GM13977 (cell line): ENCODE results near the gene RAP1GAP.

Experiments used
- DNase-seq: peaks from one replicate; pipeline ENCODE4 v3.0.0; 2012; ENCODE audit warnings: low spot score
- in situ Hi-C: fragments of 300-500 bp; cut with MboI; formaldehyde crosslinking; loops from one replicate; pipeline ENCODE4 v1.12.0; 2022; ENCODE audit warnings: low sequenced_read_pairs, low pct_unique_long_range_greater_than_20kb, mixed read lengths, inconsistent platforms; ENCODE audit not compliant: unreplicated experiment
- TF ChIP-seq, protein P1 (sequence below): IDR thresholded peaks from 2 replicates; pipeline ENCODE4 v1.5.1; 2012; ENCODE audit warnings: mild to moderate bottlenecking, control low read depth; ENCODE audit not compliant: insufficient read depth; ENCODE audit errors: extremely low read depth, missing control alignments

Gene RAP1GAP

GRCh38 chr1:21655748-21656147 is 13.4 kb downstream of the RAP1GAP start:
- DNase-seq = no peak
- in situ Hi-C loops = no loop called here
- TF ChIP-seq, protein P1, sequence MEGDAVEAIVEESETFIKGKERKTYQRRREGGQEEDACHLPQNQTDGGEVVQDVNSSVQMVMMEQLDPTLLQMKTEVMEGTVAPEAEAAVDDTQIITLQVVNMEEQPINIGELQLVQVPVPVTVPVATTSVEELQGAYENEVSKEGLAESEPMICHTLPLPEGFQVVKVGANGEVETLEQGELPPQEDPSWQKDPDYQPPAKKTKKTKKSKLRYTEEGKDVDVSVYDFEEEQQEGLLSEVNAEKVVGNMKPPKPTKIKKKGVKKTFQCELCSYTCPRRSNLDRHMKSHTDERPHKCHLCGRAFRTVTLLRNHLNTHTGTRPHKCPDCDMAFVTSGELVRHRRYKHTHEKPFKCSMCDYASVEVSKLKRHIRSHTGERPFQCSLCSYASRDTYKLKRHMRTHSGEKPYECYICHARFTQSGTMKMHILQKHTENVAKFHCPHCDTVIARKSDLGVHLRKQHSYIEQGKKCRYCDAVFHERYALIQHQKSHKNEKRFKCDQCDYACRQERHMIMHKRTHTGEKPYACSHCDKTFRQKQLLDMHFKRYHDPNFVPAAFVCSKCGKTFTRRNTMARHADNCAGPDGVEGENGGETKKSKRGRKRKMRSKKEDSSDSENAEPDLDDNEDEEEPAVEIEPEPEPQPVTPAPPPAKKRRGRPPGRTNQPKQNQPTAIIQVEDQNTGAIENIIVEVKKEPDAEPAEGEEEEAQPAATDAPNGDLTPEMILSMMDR = peak; percentile 0

- TF ChIP-seq, protein P1 = no peak
- in situ Hi-C loops = no loop called here
These were observed 13.9 kb downstream of the RAP1GAP start for GRCh38 chr1:21655259-21655658.

GRCh38 chr1:21654209-21654608 is 14.9 kb downstream of the RAP1GAP start:
- in situ Hi-C loops = no loop called here
- TF ChIP-seq, protein P1 = no peak
- no peak for DNase-seq

More at GRCh38 chr1:21655259-21655658, 13.9 kb downstream of the RAP1GAP start:
- DNase-seq = no peak

GRCh38 chr1:21653744-21654100 is 15.4 kb downstream of the RAP1GAP start:
- no peak for DNase-seq
- in situ Hi-C loops = no loop called here
- TF ChIP-seq, protein P1 = no peak

DNA sequence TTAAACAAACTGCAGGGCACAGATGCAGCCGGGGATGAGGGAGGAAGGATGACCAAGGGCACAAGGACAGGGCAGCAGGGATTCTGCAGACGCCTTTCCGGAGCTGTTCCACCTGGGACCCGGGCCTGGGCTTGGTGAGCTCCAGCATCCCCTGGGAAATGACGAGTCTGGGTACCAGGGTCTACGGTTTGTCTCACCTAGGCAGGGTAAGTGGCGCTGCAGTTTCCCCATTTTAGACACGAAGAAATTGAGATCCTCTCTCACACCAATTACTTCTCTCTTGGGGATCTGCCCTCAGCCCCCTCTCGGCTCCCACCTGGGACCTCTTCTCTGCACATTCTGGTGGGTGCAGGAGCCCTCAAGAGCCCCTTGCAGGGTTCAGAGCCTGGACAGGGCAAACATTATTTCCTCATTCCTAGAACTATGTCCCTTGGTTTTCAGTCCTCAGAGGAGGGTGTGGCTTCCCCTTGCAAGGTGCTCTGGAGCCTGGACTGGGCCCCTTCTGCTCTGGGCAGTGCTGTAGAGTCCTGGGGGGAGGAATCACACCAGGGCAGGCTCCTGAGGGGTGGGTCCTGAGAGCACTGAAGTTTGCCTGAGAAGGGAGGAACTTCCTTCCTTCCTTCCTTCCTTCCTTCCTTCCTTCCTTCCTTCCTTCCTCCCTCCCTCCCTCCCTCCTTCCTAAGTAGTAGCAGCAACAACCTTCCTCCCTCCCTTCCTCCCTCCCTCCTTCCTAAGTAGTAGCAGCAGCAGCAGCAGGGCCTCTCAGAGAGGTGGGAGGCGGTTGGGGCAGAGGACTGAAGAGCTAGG is 16.0 kb downstream of the RAP1GAP start:
- no peak for DNase-seq
- in situ Hi-C loops = no loop called here
- TF ChIP-seq, protein P1 = no peak

- no peak for DNase-seq
- TF ChIP-seq, protein P1 = no peak
- in situ Hi-C loops = no loop called here
These were observed 16.8 kb downstream of the RAP1GAP start for GRCh38 chr1:21652101-21652936.
